MCF 10A (cell line): Measurements from ENCODE around the gene ABLIM2. TPM values are rescaled to one million over a fixed set of nuclear protein-coding genes. Genes with fewer than 3 reads are reported as not detected.

Experiments used
- BruUV-seq: library from RNA; stranded (reverse); fragments of 400-500 nt; replicated peaks from 2 replicates; lab custom pipeline; 2021; lab: Mats Ljungman, UMichigan
- CTCF ChIA-PET: fragments of 300-600 bp; sonication (Branson Sonifier 250); formaldehyde crosslinking; extraction: SDS; loops from one replicate; lab custom pipeline; 2021; ENCODE audit warnings: antibody characterized with exemption, inconsistent platforms; lab: Yijun Ruan, JAX
- POLR2A ChIA-PET: fragments of 300-600, 350-650 bp; sonication (Branson Sonifier 250); formaldehyde crosslinking; extraction: SDS; loops from one replicate; lab custom pipeline; 2020; ENCODE audit warnings: antibody characterized with exemption, inconsistent platforms; lab: Yijun Ruan, JAX
- DNase-seq: peaks from one replicate; pipeline ENCODE4 v3.0.0-alpha.2; 2018; ENCODE audit not compliant: unreplicated experiment
- H3K27ac Mint-ChIP-seq: one replicate; pipeline ENCODE4 v1.8.0; 2022; ENCODE audit warnings: mild to moderate bottlenecking, low read depth, mixed read lengths; ENCODE audit not compliant: unreplicated experiment
- H3K27me3 Mint-ChIP-seq: one replicate; pipeline ENCODE4 v1.8.0; 2022; ENCODE audit warnings: mixed read lengths; ENCODE audit not compliant: insufficient read depth, unreplicated experiment
- H3K36me3 Mint-ChIP-seq: one replicate; pipeline ENCODE4 v1.8.0; 2022; ENCODE audit warnings: mild to moderate bottlenecking, moderate library complexity, mixed read lengths; ENCODE audit not compliant: insufficient read depth, unreplicated experiment
- H3K4me1 Mint-ChIP-seq: one replicate; pipeline ENCODE4 v1.8.0; 2022; ENCODE audit warnings: mixed read lengths; ENCODE audit not compliant: insufficient read depth, unreplicated experiment
- H3K4me3 Mint-ChIP-seq: one replicate; pipeline ENCODE4 v1.8.0; 2022; ENCODE audit warnings: mild to moderate bottlenecking, moderate library complexity, mixed read lengths; ENCODE audit not compliant: unreplicated experiment
- H3K9me3 Mint-ChIP-seq: one replicate; pipeline ENCODE4 v1.8.0; 2022; ENCODE audit warnings: mixed read lengths; ENCODE audit not compliant: unreplicated experiment
- intact Hi-C: fragments of 100-400 bp; cut with micrococcal nuclease; formaldehyde crosslinking; loops from 2 replicates; pipeline ENCODE4 v1.14.1; 2022
- total RNA-seq: library from RNA; stranded (reverse); gene quantifications from 2 replicates; pipeline ENCODE4 v1.2.3, GENCODE V29; 2022
- TF ChIP-seq, protein P1 (sequence below): fragments of 200-600 bp; IDR thresholded peaks from one replicate; pipeline ENCODE4 v1.8.0; 2022; ENCODE audit warnings: antibody characterized with exemption, mild to moderate bottlenecking; ENCODE audit not compliant: unreplicated experiment

Gene ABLIM2
- total RNA-seq, 1 experiment from 2014 or later: 5.3 TPM

DNA sequence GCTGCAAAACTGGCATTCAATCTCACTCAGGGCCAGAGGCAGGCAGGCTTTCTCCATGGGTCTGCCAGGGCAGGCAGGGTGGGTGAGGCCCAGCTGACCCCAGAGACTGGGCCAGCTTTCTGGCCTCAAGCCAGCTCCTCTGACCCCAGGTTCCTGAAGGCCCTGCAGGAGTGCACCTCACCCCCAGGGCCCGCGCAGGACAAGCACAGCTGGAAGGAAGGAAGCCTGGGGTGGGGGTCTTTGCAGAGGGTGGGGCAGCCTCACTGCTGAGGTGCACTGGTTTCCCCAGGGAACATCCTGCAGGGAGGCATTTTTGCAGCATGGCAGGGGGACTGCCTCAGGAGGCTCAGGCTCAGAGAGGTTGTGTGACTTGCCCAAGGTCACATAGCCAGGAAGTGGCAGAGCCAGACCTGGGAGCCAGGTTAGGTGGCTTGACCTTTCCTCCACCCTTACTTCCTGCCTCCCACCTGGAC lies 187.4 kb downstream of the ABLIM2 start:
- intact Hi-C loops: no loop called here
- no peaks in the 10 kb centered on the region for H3K9me3 Mint-ChIP-seq
- TF ChIP-seq, protein P1, sequence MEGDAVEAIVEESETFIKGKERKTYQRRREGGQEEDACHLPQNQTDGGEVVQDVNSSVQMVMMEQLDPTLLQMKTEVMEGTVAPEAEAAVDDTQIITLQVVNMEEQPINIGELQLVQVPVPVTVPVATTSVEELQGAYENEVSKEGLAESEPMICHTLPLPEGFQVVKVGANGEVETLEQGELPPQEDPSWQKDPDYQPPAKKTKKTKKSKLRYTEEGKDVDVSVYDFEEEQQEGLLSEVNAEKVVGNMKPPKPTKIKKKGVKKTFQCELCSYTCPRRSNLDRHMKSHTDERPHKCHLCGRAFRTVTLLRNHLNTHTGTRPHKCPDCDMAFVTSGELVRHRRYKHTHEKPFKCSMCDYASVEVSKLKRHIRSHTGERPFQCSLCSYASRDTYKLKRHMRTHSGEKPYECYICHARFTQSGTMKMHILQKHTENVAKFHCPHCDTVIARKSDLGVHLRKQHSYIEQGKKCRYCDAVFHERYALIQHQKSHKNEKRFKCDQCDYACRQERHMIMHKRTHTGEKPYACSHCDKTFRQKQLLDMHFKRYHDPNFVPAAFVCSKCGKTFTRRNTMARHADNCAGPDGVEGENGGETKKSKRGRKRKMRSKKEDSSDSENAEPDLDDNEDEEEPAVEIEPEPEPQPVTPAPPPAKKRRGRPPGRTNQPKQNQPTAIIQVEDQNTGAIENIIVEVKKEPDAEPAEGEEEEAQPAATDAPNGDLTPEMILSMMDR: no peak
- peaks cover 47% of the 10 kb centered on the region for H3K4me1 Mint-ChIP-seq
- no peak overlapping the region for H3K4me3 Mint-ChIP-seq
- ChIA-PET POLR2A (interaction anchor here (1.4 kb wide), 1 partner anchor 31 kb away, joined by 5 read pairs; no protein-coding TSS in a partner anchor), CTCF (interaction anchor here (0.8 to 1.1 kb wide), 2 partner anchors 10 to 17 kb away, joined by 4 to 6 read pairs; no protein-coding TSS in a partner anchor)
- no peak for DNase-seq
- H3K27ac Mint-ChIP-seq: peak overlapping the region; percentile 79
- no peaks in the 10 kb centered on the region for H3K27me3 Mint-ChIP-seq
- BruUV-seq: no TSS peak
- peaks cover 6% of the 10 kb centered on the region for H3K36me3 Mint-ChIP-seq

DNA sequence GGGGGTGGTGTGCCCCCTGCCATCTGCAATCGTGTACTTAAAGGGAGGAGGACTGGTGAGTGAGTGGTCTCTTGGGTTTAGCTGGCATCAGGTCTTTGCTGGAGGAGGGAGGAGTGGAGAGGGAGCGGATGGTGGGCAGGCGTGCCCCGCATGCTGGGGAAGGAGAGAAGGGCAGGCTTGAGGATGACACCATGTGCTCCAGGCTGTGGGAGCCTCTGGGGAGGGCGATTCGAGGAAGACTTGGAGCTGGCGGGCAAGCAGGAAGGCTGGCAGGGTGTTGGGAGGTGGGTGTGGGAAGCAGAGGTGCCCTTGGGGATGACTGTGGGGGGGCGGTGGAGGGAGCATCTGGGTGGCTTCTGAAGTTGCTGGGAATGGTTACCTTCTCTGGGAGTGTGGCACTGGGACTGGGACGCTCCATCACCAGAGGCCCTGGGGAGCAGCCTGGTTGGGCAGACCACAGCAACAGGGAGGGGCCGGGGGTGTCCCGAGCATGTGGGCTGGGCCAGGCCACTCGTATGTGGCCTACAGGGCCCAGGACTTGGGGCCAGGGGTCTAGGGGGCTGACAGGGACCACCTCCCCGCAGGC lies 188.2 kb downstream of the ABLIM2 start:
- ChIA-PET POLR2A (interaction anchor here (1.4 to 1.5 kb wide), 2 partner anchors 10 to 30 kb away, joined by 4 to 5 read pairs; no protein-coding TSS in a partner anchor), CTCF (interaction anchor here (0.7 to 1.1 kb wide), 3 partner anchors 18 to 255 kb away, joined by 3 to 4 read pairs (median 4); no protein-coding TSS in a partner anchor)
- no peak for DNase-seq
- Mint-ChIP-seq H3K27me3 (no peaks in the 10 kb centered on the region), H3K4me3 (peak overlapping the region; percentile 10), H3K27ac (peak overlapping the region; percentile 91), H3K4me1 (peaks cover 49% of the 10 kb centered on the region), H3K9me3 (no peaks in the 10 kb centered on the region), H3K36me3 (peaks cover 6% of the 10 kb centered on the region)
- intact Hi-C loops: no loop called here
- no TSS peak for BruUV-seq
- TF ChIP-seq, protein P1: no peak

DNA sequence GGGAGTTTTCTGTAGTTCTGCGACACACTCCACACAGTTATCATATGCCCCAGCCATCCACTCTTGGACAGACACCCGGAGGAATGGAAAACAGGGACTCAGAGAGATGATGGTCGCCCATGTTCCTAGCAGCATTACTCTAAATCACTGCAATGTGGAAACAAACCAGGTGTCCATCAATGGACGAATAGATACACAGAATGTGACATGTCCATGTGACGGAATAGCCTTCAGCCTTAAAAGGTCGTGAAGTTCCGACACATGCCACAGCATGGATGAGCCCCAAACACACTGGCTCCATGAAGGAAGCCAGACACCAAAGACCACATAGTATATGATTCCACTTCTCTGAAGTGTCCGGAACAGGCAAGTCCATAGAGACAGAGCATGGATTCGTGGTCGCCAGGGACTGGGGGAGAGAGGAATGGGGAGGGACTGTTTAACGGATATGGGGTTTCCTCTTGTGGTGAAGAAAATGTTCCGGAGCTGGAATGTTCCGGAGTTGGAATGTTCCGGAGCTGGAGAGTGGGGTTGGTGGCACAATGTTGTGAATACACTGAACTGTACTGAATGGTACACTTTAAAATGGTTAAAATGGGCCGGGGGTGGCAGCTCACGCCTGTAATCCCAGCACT lies 190.2 kb downstream of the ABLIM2 start:
- Mint-ChIP-seq H3K27ac (no peak overlapping the region), H3K4me3 (no peak overlapping the region), H3K4me1 (peaks cover 44% of the 10 kb centered on the region), H3K36me3 (peaks cover 6% of the 10 kb centered on the region), H3K27me3 (no peaks in the 10 kb centered on the region), H3K9me3 (no peaks in the 10 kb centered on the region)
- TF ChIP-seq, protein P1: no peak
- ChIA-PET CTCF (no interaction called here), POLR2A (interaction anchor here (1.0 to 1.1 kb wide), 2 partner anchors 10 kb away, joined by 5 read pairs; no protein-coding TSS in a partner anchor)
- intact Hi-C loops: no loop called here
- DNase-seq: no peak
- BruUV-seq: no TSS peak
